Measurements from ENCODE around the gene PGM5.

DNA sequence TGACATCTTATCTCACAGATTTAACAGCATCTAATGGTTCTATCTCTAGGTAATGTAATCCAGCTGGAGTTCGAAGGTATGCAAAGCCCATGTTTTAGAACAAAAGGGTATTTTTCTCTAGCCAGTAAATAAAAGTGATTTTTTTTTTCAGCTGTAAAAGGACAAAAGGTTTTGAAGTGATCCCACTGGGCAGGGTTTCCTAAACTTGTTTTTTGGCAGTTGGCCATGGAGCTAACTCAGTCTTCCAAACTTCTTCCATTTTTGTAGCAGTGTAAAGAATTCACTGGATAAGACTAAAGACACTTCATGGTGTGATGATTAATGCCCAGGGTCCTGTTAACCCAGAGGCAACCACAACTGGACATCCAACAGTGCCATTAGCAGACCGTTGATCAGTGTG lies 120.4 kb downstream of the PGM5 start:
- TF ChIP-seq POLR2A (IDR thresholded peaks at IDR 0.05; ENCODE audit: extremely low read depth, insufficient read length) (no peak), CTCF (IDR thresholded peaks at IDR 0.05; ENCODE audit: low read depth, low read length) (no peak), MYC (IDR thresholded peaks at IDR 0.05; ENCODE audit: low read depth, low read length) (no peak), MAX (IDR thresholded peaks at IDR 0.05; ENCODE audit: low read depth, low read length) (no peak)
